Smooth muscle cell (in vitro differentiated cells): ENCODE measurements around the gene TMEM273. TPM values are rescaled to one million over a fixed set of nuclear protein-coding genes. Genes with fewer than 3 reads are reported as not detected.

Experiments
- DNase-seq: peaks from one replicate; lab custom pipeline; 2025; ENCODE audit not compliant: unreplicated experiment; lab: John Stamatoyannopoulos, UW
- H2AFZ ChIP-seq: fragments of 200-600 bp; sonication (generic); 2 replicates; pipeline ENCODE4 v1.6.0; 2016; ENCODE audit warnings: antibody characterized with exemption, low read depth, mild to moderate bottlenecking
- H3F3A ChIP-seq: fragments of 200-600 bp; sonication (generic); 2 replicates; pipeline ENCODE4 v1.6.0; 2017; ENCODE audit warnings: antibody characterized with exemption, low read depth
- H3K27ac ChIP-seq: fragments of 200-600 bp; sonication (generic); 2 replicates; pipeline ENCODE4 v1.5.1; 2016; ENCODE audit warnings: low read depth, mild to moderate bottlenecking
- H3K27me3 ChIP-seq: fragments of 200-600 bp; sonication (generic); 2 replicates; pipeline ENCODE4 v1.6.1; 2016; ENCODE audit warnings: low read depth, mild to moderate bottlenecking
- H3K36me3 ChIP-seq: fragments of 200-600 bp; sonication (generic); 2 replicates; pipeline ENCODE4 v1.5.1; 2016; ENCODE audit warnings: low read depth
- H3K4me1 ChIP-seq: fragments of 200-600 bp; sonication (generic); 2 replicates; pipeline ENCODE4 v1.5.1; 2016; ENCODE audit warnings: low read depth
- H3K4me2 ChIP-seq: fragments of 200-600 bp; sonication (generic); 2 replicates; pipeline ENCODE4 v1.6.0; 2016; ENCODE audit warnings: mild to moderate bottlenecking
- H3K4me3 ChIP-seq: fragments of 200-600 bp; sonication (generic); 2 replicates; pipeline ENCODE4 v1.5.1; 2016; ENCODE audit warnings: mild to moderate bottlenecking
- H3K79me2 ChIP-seq: fragments of 200-600 bp; sonication (generic); 2 replicates; pipeline ENCODE4 v1.6.0; 2016; ENCODE audit warnings: low read depth, mild to moderate bottlenecking
- H3K9ac ChIP-seq: fragments of 200-600 bp; sonication (generic); 2 replicates; pipeline ENCODE4 v1.6.0; 2016; ENCODE audit warnings: low read depth
- H3K9me3 ChIP-seq: fragments of 200-600 bp; sonication (generic); replicated peaks from 2 replicates; pipeline ENCODE4 v1.5.1; 2016; ENCODE audit warnings: low read depth
- H4K20me1 ChIP-seq: fragments of 200-600 bp; sonication (generic); 2 replicates; pipeline ENCODE4 v1.6.0; 2016; ENCODE audit warnings: low read depth
- CTCF ChIP-seq: fragments of 200-600 bp; sonication (generic); IDR thresholded peaks from 2 replicates; pipeline ENCODE4 v1.5.1; 2017; ENCODE audit warnings: borderline replicate concordance, mild to moderate bottlenecking, antibody characterized with exemption; ENCODE audit not compliant: insufficient read depth, poor library complexity, severe bottlenecking
- WGBS: methylation state at CpG from one replicate; pipeline ENCODE4 v1.1.7; 2016; ENCODE audit warnings: low lambda C conversion rate; 5-methylcytosine and 5-hydroxymethylcytosine counted together
- polyA plus RNA-seq: library from polyadenylated mRNA; unstranded; fragments of >200 nt; fragmentation: Nextera tagmentation; extraction: Ambion mirVana; gene quantifications from 2 replicates; pipeline ENCODE4 v1.2.1, GENCODE V29; 2016
- total RNA-seq: library from RNA; depleted of rRNA; stranded (reverse); fragments of >200 nt; gene quantifications from 2 replicates; pipeline ENCODE4 v1.2.3, GENCODE V29; 2014

TMEM273 gene
- total and polyA plus RNA-seq, 2 experiments from 2014 or later: 0.09 TPM; not detected in 1

GRCh38 chr10:49143249-49143648 is 44.9 kb downstream of the TMEM273 start:
- Histone ChIP-seq H3K9ac (no peak overlapping the region), H3K79me2 (no peaks in the 10 kb centered on the region), H3K36me3 (no peaks in the 10 kb centered on the region), H2AFZ (no peak overlapping the region), H3K9me3 (no peaks in the 10 kb centered on the region), H3F3A (no peaks in the 10 kb centered on the region), H3K4me1 (no peaks in the 10 kb centered on the region), H3K4me3 (no peak overlapping the region), H3K4me2 (no peak overlapping the region), H3K27me3 (no peaks in the 10 kb centered on the region), H3K27ac (no peak overlapping the region), H4K20me1 (no peaks in the 10 kb centered on the region)
- no peak for DNase-seq
- TF ChIP-seq CTCF: no peak

- no peaks in the 10 kb centered on the region for H3K36me3 ChIP-seq
- H3K27me3 ChIP-seq: no peaks in the 10 kb centered on the region
- no peaks in the 10 kb centered on the region for H3F3A ChIP-seq
- no peak overlapping the region for H3K9ac ChIP-seq
- no peak overlapping the region for H3K4me3 ChIP-seq
- no peak overlapping the region for H3K4me2 ChIP-seq
- peak overlapping the region; percentile 99 for H3K27ac ChIP-seq
- H3K4me1 ChIP-seq: no peaks in the 10 kb centered on the region
- H4K20me1 ChIP-seq: no peaks in the 10 kb centered on the region
- no peak overlapping the region for H2AFZ ChIP-seq
- 95% methylated on average over 5 of the region's 5 CpGs for WGBS
- H3K9me3 ChIP-seq: no peaks in the 10 kb centered on the region
- no peaks in the 10 kb centered on the region for H3K79me2 ChIP-seq
- TF ChIP-seq CTCF: no peak
- no peak for DNase-seq
Measured at GRCh38 chr10:49141541-49142332, 46.5 kb downstream of the TMEM273 start.

GRCh38 chr10:49140304-49141177 is 47.6 kb downstream of the TMEM273 start:
- H3K4me1 ChIP-seq: no peaks in the 10 kb centered on the region
- no peaks in the 10 kb centered on the region for H3K36me3 ChIP-seq
- H3K27ac ChIP-seq: peak overlapping the region; percentile 99
- no peak for DNase-seq
- no peak for TF ChIP-seq CTCF
- WGBS: 76% methylated on average over 5 of the region's 5 CpGs
- no peak overlapping the region for H3K4me3 ChIP-seq
- H3K9ac ChIP-seq: peak overlapping the region; percentile 65
- no peaks in the 10 kb centered on the region for H4K20me1 ChIP-seq
- no peak overlapping the region for H2AFZ ChIP-seq
- H3K27me3 ChIP-seq: no peaks in the 10 kb centered on the region
- no peaks in the 10 kb centered on the region for H3F3A ChIP-seq
- H3K9me3 ChIP-seq: no peaks in the 10 kb centered on the region
- H3K79me2 ChIP-seq: no peaks in the 10 kb centered on the region
- peak overlapping the region; percentile 15 for H3K4me2 ChIP-seq
